ENCODE measurements around the gene RAB31. TPM values are rescaled to one million over a fixed set of nuclear protein-coding genes. Genes with fewer than 3 reads are reported as not detected.

Gene RAB31
- total and polyA plus RNA-seq, 2 experiments from 2014 or later, result 8.7 to 27.7 TPM

DNA sequence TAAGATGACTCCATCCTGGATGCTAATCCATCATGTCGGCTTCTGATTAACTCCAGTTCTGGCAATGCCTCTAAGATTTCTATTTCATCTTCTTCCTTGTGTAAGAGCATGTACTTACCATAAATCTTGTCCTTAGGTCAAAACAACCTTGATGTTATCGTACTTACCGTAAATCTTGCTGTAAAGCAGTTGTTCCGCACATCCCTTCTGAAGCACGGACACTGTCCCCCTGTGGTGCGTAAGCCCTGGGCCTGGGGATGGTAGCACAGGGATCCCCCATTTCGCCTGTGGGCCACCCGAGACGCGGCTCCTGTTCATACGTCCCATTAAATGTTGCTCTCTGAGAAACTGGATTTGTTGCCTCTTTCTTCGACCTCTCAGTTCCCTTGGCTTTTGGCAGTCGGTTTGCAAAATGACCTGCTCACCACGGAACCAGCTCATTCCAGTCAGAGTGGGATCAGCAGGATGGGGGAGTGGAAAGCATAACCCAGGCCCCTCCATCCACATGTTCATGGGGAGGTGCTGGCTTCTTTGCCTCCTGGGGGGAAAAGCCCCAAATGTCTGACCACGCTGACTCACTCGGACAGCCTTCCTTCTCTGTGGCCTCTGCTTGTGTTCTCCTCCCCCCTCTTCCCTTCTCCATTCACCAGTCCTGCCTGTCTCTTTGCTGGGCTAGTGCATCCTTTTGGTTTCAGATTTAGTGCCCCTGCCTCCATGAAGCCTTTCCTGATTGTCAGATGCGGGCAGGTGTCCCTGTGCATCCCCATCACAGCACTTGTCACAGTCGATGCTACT is 49.9 kb downstream of the RAB31 start:
- Histone ChIP-seq H3K27me3 (no peaks in the 10 kb centered on the region), H3K36me3 (no peaks in the 10 kb centered on the region), H3K9me3 (ENCODE audit: low read depth) (no peaks in the 10 kb centered on the region), H3K27ac (no peak overlapping the region), H3K4me1 (ENCODE audit: low read depth) (no peaks in the 10 kb centered on the region), H3K4me3 (no peak overlapping the region)
- DNase-seq (ENCODE audit: low read depth in 1 of 2, low spot score in 1 of 2), result peak in 1 of 2 donors; percentile 55
- TF ChIP-seq, protein P1, sequence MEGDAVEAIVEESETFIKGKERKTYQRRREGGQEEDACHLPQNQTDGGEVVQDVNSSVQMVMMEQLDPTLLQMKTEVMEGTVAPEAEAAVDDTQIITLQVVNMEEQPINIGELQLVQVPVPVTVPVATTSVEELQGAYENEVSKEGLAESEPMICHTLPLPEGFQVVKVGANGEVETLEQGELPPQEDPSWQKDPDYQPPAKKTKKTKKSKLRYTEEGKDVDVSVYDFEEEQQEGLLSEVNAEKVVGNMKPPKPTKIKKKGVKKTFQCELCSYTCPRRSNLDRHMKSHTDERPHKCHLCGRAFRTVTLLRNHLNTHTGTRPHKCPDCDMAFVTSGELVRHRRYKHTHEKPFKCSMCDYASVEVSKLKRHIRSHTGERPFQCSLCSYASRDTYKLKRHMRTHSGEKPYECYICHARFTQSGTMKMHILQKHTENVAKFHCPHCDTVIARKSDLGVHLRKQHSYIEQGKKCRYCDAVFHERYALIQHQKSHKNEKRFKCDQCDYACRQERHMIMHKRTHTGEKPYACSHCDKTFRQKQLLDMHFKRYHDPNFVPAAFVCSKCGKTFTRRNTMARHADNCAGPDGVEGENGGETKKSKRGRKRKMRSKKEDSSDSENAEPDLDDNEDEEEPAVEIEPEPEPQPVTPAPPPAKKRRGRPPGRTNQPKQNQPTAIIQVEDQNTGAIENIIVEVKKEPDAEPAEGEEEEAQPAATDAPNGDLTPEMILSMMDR (IDR thresholded peaks at IDR 0.05; ENCODE audit: low read depth, low read length), result no peak

DNA sequence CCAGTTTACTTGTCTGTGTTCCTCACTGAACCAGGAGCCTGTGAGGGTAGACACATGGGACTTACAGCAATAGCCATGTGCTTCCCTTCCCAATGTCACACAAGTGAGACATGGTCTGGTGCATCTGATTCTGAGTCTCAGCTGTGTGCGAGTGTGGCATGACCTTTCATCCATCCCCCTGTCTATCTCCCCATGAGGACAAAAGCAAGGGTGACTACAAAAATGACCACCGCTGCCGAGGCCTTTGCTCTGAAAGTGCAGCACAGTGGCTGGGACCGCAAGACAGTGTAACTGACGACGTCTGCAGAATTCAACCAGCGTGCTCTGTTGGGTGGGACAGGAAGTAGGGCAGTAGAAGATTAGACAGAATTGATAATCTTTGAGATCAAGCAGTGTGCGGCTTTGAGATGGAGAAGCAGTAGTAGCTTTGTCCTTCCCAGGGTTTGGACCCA is 50.5 kb downstream of the RAB31 start:
- TF ChIP-seq, protein P1 (IDR thresholded peaks at IDR 0.05; ENCODE audit: low read depth, low read length), result no peak
- no peaks in the 10 kb centered on the region for H3K36me3 ChIP-seq
- no peak for DNase-seq (ENCODE audit: low read depth in 1 of 2, low spot score in 1 of 2)

DNA sequence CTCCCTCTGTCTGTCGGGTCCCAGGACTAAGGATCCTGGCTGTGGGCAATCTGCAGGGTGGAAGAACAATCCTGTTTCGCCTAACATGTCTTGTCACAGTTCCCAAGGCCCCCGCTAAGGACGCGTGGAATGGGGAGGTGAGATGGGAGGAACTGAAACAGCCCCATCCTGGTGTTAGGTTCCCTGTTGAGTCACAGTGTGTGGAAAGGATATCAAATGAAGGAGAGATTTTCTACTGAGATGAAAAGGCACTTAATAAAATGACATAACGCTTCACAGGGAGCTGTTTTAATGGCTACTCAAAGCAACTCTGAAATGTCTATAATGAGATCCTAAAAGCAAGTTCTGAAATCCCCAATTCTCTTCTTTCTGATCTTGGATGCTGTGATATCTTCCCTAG is 52.5 kb downstream of the RAB31 start:
- TF ChIP-seq, protein P1 (IDR thresholded peaks at IDR 0.05; ENCODE audit: low read depth, low read length), result no peak
- H3K27me3 ChIP-seq, result no peaks in the 10 kb centered on the region
- H3K4me1 ChIP-seq (ENCODE audit: low read depth), result no peaks in the 10 kb centered on the region
- H3K27ac ChIP-seq, result no peak overlapping the region
- no peak for DNase-seq (ENCODE audit: low read depth in 1 of 2, low spot score in 1 of 2)
- no peaks in the 10 kb centered on the region for H3K9me3 ChIP-seq (ENCODE audit: low read depth)
- no peak overlapping the region for H3K4me3 ChIP-seq
- H3K36me3 ChIP-seq, result no peaks in the 10 kb centered on the region

More for the DNA sequence above, 50.5 kb downstream of the RAB31 start:
- Histone ChIP-seq H3K27me3 (no peaks in the 10 kb centered on the region), H3K4me3 (no peak overlapping the region), H3K4me1 (ENCODE audit: low read depth) (no peaks in the 10 kb centered on the region), H3K27ac (no peak overlapping the region), H3K9me3 (ENCODE audit: low read depth) (no peaks in the 10 kb centered on the region)

DNA sequence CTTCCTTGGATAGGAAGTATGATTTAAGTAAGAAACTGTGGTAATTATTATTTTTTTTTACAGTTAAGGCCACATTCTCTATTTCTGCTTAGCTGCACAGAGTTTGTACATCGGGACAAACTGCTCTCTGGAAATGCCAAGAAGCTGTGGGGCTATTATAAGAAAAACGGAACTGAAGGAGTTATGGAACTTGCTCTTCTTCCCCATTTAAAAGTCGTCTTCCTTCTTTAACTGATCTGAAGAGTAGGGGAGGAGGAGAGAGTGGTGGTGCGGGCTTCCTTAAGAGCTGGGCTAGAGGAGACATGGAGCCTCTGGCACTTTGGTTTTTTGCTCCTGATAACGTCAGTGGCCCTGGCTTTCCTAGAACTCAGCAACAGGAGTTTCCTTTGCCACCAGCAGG is 54.4 kb downstream of the RAB31 start:
- Histone ChIP-seq H3K27me3 (no peaks in the 10 kb centered on the region), H3K36me3 (no peaks in the 10 kb centered on the region), H3K4me1 (ENCODE audit: low read depth) (no peaks in the 10 kb centered on the region), H3K4me3 (no peak overlapping the region), H3K27ac (no peak overlapping the region), H3K9me3 (ENCODE audit: low read depth) (no peaks in the 10 kb centered on the region)
- TF ChIP-seq, protein P1 (IDR thresholded peaks at IDR 0.05; ENCODE audit: low read depth, low read length), result no peak
- no peak for DNase-seq (ENCODE audit: low read depth in 1 of 2, low spot score in 1 of 2)

DNA sequence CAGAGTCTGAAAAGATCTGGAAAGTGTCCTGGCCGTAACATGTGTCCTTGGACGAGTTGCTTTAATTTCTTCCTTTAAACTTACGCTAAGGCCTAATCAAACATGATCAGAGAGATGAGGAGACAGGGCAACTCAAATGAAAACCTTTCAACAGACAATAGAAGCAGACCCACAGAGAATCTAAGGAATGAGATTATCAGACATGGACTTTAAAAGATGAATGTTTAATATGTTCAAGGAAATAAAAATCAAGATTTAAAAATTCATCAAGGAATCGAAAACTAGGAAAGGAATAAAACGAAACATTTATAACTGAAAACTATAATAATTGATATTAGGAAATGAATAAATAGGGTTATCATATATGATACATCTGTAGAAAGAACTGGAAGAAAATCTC is 55.1 kb downstream of the RAB31 start:
- H3K4me1 ChIP-seq (ENCODE audit: low read depth), result no peaks in the 10 kb centered on the region
- TF ChIP-seq, protein P1 (IDR thresholded peaks at IDR 0.05; ENCODE audit: low read depth, low read length), result no peak
- H3K27ac ChIP-seq, result no peak overlapping the region
- no peaks in the 10 kb centered on the region for H3K27me3 ChIP-seq
- no peak overlapping the region for H3K4me3 ChIP-seq
- no peaks in the 10 kb centered on the region for H3K9me3 ChIP-seq (ENCODE audit: low read depth)
- no peaks in the 10 kb centered on the region for H3K36me3 ChIP-seq
- DNase-seq (ENCODE audit: low read depth in 1 of 2, low spot score in 1 of 2), result no peak
